Activated T-helper 2 cell treated with anti-CD3 and anti-CD28 coated beads, Interferon-gamma antibody, Interleukin-2, Interleukin-4, amounts not matched to agents 10 μg/mL and 5 μg/mL and 100 μg/mL, durations not matched to agents 14 hours and 24 hours and 36 hours (primary cell): Measurements from ENCODE around the gene MEF2D. TPM values are rescaled to one million over a fixed set of nuclear protein-coding genes. Genes with fewer than 3 reads are reported as not detected.

Experiments used
- DNase-seq: peaks from one replicate; pipeline ENCODE4 v3.0.0; 2021; ENCODE audit warnings: low spot score
- H3K27ac Mint-ChIP-seq: one replicate; pipeline ENCODE4 v1.8.0; 2021; ENCODE audit warnings: mixed read lengths
- H3K27me3 Mint-ChIP-seq: one replicate; pipeline ENCODE4 v1.8.0; 2021; ENCODE audit warnings: low read depth, mixed read lengths
- H3K36me3 Mint-ChIP-seq: one replicate; pipeline ENCODE4 v1.8.0; 2021; ENCODE audit warnings: low read depth, mixed read lengths
- H3K4me1 Mint-ChIP-seq: one replicate; pipeline ENCODE4 v1.8.0; 2021; ENCODE audit warnings: low read depth, mixed read lengths
- H3K4me3 Mint-ChIP-seq: one replicate; pipeline ENCODE4 v1.8.0; 2021; ENCODE audit warnings: low read depth, mild to moderate bottlenecking, moderate library complexity, mixed read lengths
- H3K9me3 Mint-ChIP-seq: one replicate; pipeline ENCODE4 v1.8.0; 2021; ENCODE audit warnings: mixed read lengths
- intact Hi-C: fragments of 100-400 bp; cut with micrococcal nuclease; formaldehyde crosslinking; loops from one replicate; pipeline ENCODE4 v1.15.1; 2023
- total RNA-seq: library from RNA; stranded (reverse); gene quantifications from 2 replicates; pipeline ENCODE4 v1.2.3, GENCODE V29; 2022

The MEF2D gene
- total RNA-seq, 1 donor from 2014 or later: 42.1 TPM

DNA sequence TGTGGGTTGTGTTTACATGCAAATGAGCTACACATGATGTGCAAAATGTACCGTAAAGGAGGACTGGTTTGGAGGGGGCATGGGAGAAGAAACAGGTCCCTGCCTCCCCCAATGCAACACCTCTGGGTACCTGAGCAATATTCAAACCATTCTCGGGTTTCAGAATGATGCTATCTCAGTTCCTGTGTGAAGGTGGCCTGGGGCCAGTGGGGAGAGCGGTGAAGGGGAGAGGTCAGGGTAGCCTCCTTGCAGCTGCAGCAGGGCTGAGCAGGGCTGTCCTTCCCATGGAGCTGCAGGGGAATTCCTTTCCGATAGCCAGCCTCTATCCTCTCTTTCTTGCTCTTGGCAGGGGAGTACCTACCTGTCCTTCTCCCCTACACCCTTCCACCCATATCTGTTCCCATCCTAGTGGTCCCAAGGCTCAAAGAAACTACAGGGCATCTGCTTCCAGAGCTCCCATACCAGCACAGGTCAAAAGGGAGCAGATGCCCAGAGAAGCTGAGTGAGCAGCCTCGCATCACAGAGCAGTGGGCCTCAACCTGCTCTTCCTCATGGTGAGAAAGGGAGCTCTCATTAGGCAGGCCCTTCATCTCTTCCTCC is 11.9 kb downstream of the MEF2D start:
- Mint-ChIP-seq H3K36me3 (peaks cover 18% of the 10 kb centered on the region), H3K27me3 (no peaks in the 10 kb centered on the region), H3K4me3 (peak overlapping the region; percentile 37), H3K27ac (peak overlapping the region; percentile 54), H3K4me1 (peaks cover 61% of the 10 kb centered on the region), H3K9me3 (no peaks in the 10 kb centered on the region)
- intact Hi-C loops: loop anchor here (2.0 kb wide), 1 partner anchor 32 kb away; no protein-coding TSS in a partner anchor
- no peak for DNase-seq

DNA sequence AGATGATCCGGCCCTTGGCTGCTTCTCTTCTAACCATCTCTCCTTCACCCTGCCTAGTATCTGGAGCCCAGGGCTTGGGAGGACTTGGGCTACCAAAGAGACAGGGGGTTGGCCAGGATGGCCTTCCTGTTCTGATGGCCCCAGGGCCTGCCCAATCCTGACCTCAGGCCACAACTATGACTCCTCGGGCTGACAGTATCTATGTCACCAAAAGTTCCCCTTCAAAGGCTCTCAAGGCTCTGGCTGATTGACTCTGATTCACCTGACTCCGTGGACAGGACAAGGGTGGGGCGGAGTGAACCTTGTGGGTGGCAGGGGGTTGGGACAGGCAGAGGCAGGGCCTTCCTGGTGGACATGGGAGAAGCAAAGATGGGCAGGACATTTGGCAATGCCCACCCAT is 12.7 kb downstream of the MEF2D start:
- no peaks in the 10 kb centered on the region for H3K9me3 Mint-ChIP-seq
- H3K36me3 Mint-ChIP-seq: peaks cover 18% of the 10 kb centered on the region
- H3K27me3 Mint-ChIP-seq: no peaks in the 10 kb centered on the region
- DNase-seq: no peak
- H3K4me1 Mint-ChIP-seq: peaks cover 58% of the 10 kb centered on the region
- peak overlapping the region; percentile 55 for H3K27ac Mint-ChIP-seq
- no peak overlapping the region for H3K4me3 Mint-ChIP-seq
- intact Hi-C loops: loop anchor here (2.0 kb wide), 1 partner anchor 31 kb away; no protein-coding TSS in a partner anchor

DNA sequence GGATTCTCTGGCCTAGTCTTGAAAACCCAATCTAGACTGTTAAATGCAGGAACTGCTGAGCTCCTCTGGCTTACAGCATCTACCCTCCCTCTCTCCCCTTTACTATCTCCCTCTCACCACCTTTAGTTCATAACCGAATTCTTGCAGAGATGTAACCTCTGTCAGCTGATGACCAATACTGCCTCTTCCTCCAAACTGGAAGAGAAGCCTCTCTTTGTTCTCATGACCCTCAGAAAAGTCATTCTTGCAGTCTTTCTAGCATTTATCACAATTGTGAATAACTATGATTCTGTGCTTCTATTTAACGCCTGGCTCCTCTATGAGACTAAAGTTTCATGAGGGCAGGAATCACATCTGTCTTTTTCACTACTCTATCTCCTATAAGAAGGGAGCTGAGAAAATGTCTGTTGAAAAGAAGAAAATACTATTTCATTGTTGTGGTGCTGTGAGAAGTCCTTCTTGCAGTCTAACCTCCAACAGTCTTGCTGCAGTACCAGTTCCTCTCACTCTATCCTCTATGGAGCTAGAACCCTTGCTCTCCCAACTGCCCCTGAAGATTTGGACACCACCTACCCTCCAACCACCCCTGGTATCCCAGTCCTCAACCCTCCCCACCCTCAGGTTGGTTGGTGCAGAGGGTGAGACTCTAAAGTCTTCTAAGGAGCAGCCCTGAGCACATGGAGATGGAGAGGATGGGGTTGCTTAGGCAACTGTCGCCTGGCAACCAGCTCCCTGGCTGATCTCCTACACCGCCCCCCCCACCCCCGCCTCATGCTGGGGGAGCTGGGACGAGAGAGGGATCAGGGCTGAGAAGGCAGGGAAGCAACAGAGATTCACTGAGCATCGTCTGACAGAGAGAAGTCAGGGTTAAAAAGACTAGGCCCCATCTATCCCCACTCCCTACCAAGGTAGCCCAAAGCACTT is 13.9 kb downstream of the MEF2D start:
- Mint-ChIP-seq H3K4me1 (peaks cover 52% of the 10 kb centered on the region), H3K36me3 (peaks cover 19% of the 10 kb centered on the region), H3K27ac (no peak overlapping the region), H3K9me3 (no peaks in the 10 kb centered on the region), H3K27me3 (no peaks in the 10 kb centered on the region), H3K4me3 (no peak overlapping the region)
- intact Hi-C loops: no loop called here
- DNase-seq: no peak

GRCh38 chr1:156485984-156486383 is 14.6 kb downstream of the MEF2D start:
- no peaks in the 10 kb centered on the region for H3K27me3 Mint-ChIP-seq
- peaks cover 25% of the 10 kb centered on the region for H3K36me3 Mint-ChIP-seq
- no peak overlapping the region for H3K4me3 Mint-ChIP-seq
- peaks cover 52% of the 10 kb centered on the region for H3K4me1 Mint-ChIP-seq
- no peaks in the 10 kb centered on the region for H3K9me3 Mint-ChIP-seq
- H3K27ac Mint-ChIP-seq: no peak overlapping the region
- intact Hi-C loops: no loop called here
- DNase-seq: no peak

GRCh38 chr1:156484480-156485058 is 16.0 kb downstream of the MEF2D start:
- H3K4me1 Mint-ChIP-seq: peaks cover 53% of the 10 kb centered on the region

DNA sequence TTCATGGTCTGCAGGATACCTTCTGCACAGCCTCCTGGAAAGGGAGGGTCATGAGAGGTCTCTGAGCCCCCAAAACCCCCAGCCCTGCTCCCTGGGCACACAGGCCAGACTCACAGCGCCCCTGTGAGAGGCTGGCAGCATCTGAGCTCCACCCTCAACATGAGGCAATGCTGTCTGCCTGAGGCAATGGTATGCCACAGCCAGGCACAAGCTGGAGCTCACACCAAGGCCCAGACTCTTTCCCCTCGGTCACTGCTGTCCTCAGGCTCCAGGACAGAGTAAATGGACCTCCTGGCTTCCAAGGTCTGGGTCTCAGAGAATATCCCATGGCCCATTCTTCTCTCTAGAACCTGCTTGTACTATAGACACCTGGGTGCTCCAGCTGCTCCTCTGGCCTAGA is 17.2 kb downstream of the MEF2D start:
- Mint-ChIP-seq H3K36me3 (peaks cover 47% of the 10 kb centered on the region), H3K4me1 (peaks cover 44% of the 10 kb centered on the region), H3K27me3 (no peaks in the 10 kb centered on the region), H3K9me3 (no peaks in the 10 kb centered on the region), H3K4me3 (no peak overlapping the region), H3K27ac (no peak overlapping the region)
- DNase-seq: no peak
- intact Hi-C loops: loop anchor here (5.0 kb wide), 1 partner anchor 39 kb away; no protein-coding TSS in a partner anchor

More at GRCh38 chr1:156484480-156485058, 16.0 kb downstream of the MEF2D start:
- no peak overlapping the region for H3K27ac Mint-ChIP-seq
- DNase-seq: no peak
- intact Hi-C loops: loop anchor here (5.0 kb wide), 1 partner anchor 38 kb away; no protein-coding TSS in a partner anchor
- H3K36me3 Mint-ChIP-seq: peaks cover 38% of the 10 kb centered on the region
- no peaks in the 10 kb centered on the region for H3K9me3 Mint-ChIP-seq
- H3K4me3 Mint-ChIP-seq: no peak overlapping the region
- no peaks in the 10 kb centered on the region for H3K27me3 Mint-ChIP-seq

GRCh38 chr1:156482276-156482675 is 18.3 kb downstream of the MEF2D start:
- Mint-ChIP-seq H3K9me3 (no peaks in the 10 kb centered on the region), H3K4me1 (peaks cover 40% of the 10 kb centered on the region), H3K27ac (no peak overlapping the region), H3K36me3 (peaks cover 58% of the 10 kb centered on the region), H3K4me3 (no peak overlapping the region), H3K27me3 (no peaks in the 10 kb centered on the region)
- intact Hi-C loops: loop anchor here (5.0 kb wide), 1 partner anchor 40 kb away; no protein-coding TSS in a partner anchor
- no peak for DNase-seq

DNA sequence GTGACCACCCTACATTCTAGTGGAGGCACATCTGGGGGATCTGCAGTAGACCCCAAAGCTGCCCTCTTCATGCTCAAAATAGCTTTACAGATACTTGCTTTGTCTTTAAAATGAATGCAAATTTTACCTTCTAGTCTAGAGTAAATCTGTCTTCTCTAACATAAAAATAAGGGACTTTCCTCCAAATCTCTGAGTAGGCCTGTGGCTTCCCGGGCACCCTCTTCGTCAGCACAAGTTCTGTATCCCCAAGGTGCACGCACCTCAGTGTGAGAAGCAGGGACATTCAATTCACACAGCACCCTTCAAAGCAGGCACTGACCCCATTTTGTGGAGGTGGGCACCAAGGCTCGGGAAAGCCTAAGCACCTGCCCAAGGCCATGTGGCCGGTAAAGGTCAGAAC is 19.0 kb downstream of the MEF2D start:
- Mint-ChIP-seq H3K4me1 (peaks cover 43% of the 10 kb centered on the region), H3K4me3 (no peak overlapping the region), H3K27ac (peak overlapping the region; percentile 23), H3K27me3 (no peaks in the 10 kb centered on the region), H3K9me3 (no peaks in the 10 kb centered on the region), H3K36me3 (peaks cover 65% of the 10 kb centered on the region)
- intact Hi-C loops: loop anchor here (2.0 to 5.0 kb wide), 3 partner anchors 19 to 41 kb away; partner anchors contain the start of gene MEF2D
- DNase-seq: no peak

- H3K27ac Mint-ChIP-seq: peak overlapping the region; percentile 80
- H3K9me3 Mint-ChIP-seq: no peaks in the 10 kb centered on the region
- H3K4me3 Mint-ChIP-seq: no peak overlapping the region
- H3K4me1 Mint-ChIP-seq: peaks cover 44% of the 10 kb centered on the region
- no peaks in the 10 kb centered on the region for H3K27me3 Mint-ChIP-seq
- peak; percentile 59 for DNase-seq
- peaks cover 71% of the 10 kb centered on the region for H3K36me3 Mint-ChIP-seq
- intact Hi-C loops: loop anchor here (2.0 to 5.0 kb wide), 3 partner anchors 20 to 42 kb away; partner anchors contain the start of gene MEF2D
These were observed 20.0 kb downstream of the MEF2D start for GRCh38 chr1:156480411-156481192.

- DNase-seq: no peak
- H3K27me3 Mint-ChIP-seq: no peaks in the 10 kb centered on the region
- no peak overlapping the region for H3K27ac Mint-ChIP-seq
- H3K4me1 Mint-ChIP-seq: peaks cover 44% of the 10 kb centered on the region
- H3K4me3 Mint-ChIP-seq: no peak overlapping the region
- H3K9me3 Mint-ChIP-seq: no peaks in the 10 kb centered on the region
- intact Hi-C loops: loop anchor here (2.0 to 5.0 kb wide), 3 partner anchors 21 to 42 kb away; partner anchors contain the start of gene MEF2D
- peaks cover 77% of the 10 kb centered on the region for H3K36me3 Mint-ChIP-seq
These were observed 20.6 kb downstream of the MEF2D start for GRCh38 chr1:156480016-156480370.

- H3K27me3 Mint-ChIP-seq: no peaks in the 10 kb centered on the region
- peaks cover 81% of the 10 kb centered on the region for H3K36me3 Mint-ChIP-seq
- DNase-seq: no peak
- no peak overlapping the region for H3K27ac Mint-ChIP-seq
- H3K9me3 Mint-ChIP-seq: no peaks in the 10 kb centered on the region
- peaks cover 44% of the 10 kb centered on the region for H3K4me1 Mint-ChIP-seq
- H3K4me3 Mint-ChIP-seq: no peak overlapping the region
- intact Hi-C loops: loop anchor here (2.0 to 5.0 kb wide), 3 partner anchors 21 to 43 kb away; partner anchors contain the start of gene MEF2D
These were observed 21.2 kb downstream of the MEF2D start for GRCh38 chr1:156479093-156480015.
